HepG2 (cell line): ENCODE results near the gene TAF11L10. TPM values are rescaled to one million over a fixed set of nuclear protein-coding genes. Genes with fewer than 3 reads are reported as not detected.
"Not testable (repeated sequence)": the region's sequence is repeated elsewhere in the genome, so short reads cannot be mapped to it uniquely, and the experiment has no call there.

Experiments
- ATAC-seq: fragments of 200-7000 bp; cut with Tn5 transposase; 3 replicates; pipeline ENCODE4 v1.9.1; 2020; ENCODE audit warnings: mild to moderate bottlenecking, moderate library complexity
- BruUV-seq: library from RNA; stranded (reverse); fragments of 400-500 nt; replicated peaks from 2 replicates; lab custom pipeline; 2021; lab: Mats Ljungman, UMichigan
- CTCF ChIA-PET: fragments of 300-600 bp; formaldehyde crosslinking; extraction: SDS; loops from one replicate; lab custom pipeline; 2021; ENCODE audit warnings: low total read pairs, inconsistent platforms, low intra/inter-chr PET ratio; lab: Yijun Ruan, JAX
- POLR2A ChIA-PET: fragments of 350-600 bp; sonication (Branson Sonifier 250); formaldehyde crosslinking; loops from one replicate; lab custom pipeline; 2020; ENCODE audit warnings: antibody characterized with exemption, inconsistent platforms; lab: Yijun Ruan, JAX
- DNase-seq: peaks from one replicate; pipeline ENCODE4 v3.0.0-alpha.2; 2015; ENCODE audit warnings: low spot score
- FAIRE-seq: peaks from 3 replicates; lab custom pipeline; 2011; peaks lifted over from hg19 to GRCh38; lab: Jason Lieb, UNC
- H2AFZ ChIP-seq: one replicate; pipeline ENCODE4 v1.6.1; 2011; ENCODE audit warnings: low read length, inconsistent platforms
- H3K27ac ChIP-seq: fragments of 300-600 bp; 3 replicates; pipeline ENCODE4 v1.8.0; 2011; ENCODE audit warnings: mixed run types, mild to moderate bottlenecking, mixed read lengths, low read length, inconsistent platforms; ENCODE audit not compliant: insufficient read depth; ENCODE audit errors: extremely low read length
- H3K27me3 ChIP-seq, 2 experiments: fragments of 200-600 bp in 1 of 2; 2 replicates in 1 of 2; 3 replicates in 1 of 2; pipeline versions ENCODE4 v1.6.0 to v1.8.0; 2011; ENCODE audit warnings: low read length in 2 of 2, mild to moderate bottlenecking in 2 of 2, moderate library complexity in 2 of 2, inconsistent platforms in 1 of 2; ENCODE audit not compliant: insufficient read depth in 2 of 2, control insufficient read depth in 1 of 2
- H3K36me3 ChIP-seq, 2 experiments: fragments of 200-600 bp in 1 of 2; replicated peaks in 1 of 2; 2 replicates in 1 of 2; 3 replicates in 1 of 2; pipeline versions ENCODE4 v1.5.1 to v1.8.0; 2011; ENCODE audit warnings: low read length in 2 of 2, inconsistent platforms in 1 of 2; ENCODE audit not compliant: insufficient read depth in 2 of 2, control insufficient read depth in 1 of 2
- H3K4me1 ChIP-seq: 2 replicates; pipeline ENCODE4 v1.5.1; 2012; ENCODE audit warnings: low read length, inconsistent platforms; ENCODE audit not compliant: insufficient read depth
- H3K4me2 ChIP-seq: 2 replicates; pipeline ENCODE4 v1.6.0; 2011; ENCODE audit warnings: low read depth, low read length, inconsistent platforms
- H3K4me3 ChIP-seq, 3 experiments: fragments of 200-600 bp in 1 of 3; sonication (generic), shearing (Covaris generic) in 1 of 3; replicated peaks in 1 of 3; 2 replicates each; pipeline ENCODE4 v1.5.1; 2011 to 2016; ENCODE audit warnings: low read length in 3 of 3, inconsistent platforms in 2 of 3, low read depth in 2 of 3, mild to moderate bottlenecking in 2 of 3, control low read depth in 1 of 3, mixed read lengths in 1 of 3; ENCODE audit not compliant: insufficient read depth in 1 of 3
- H3K79me2 ChIP-seq: one replicate; pipeline ENCODE4 v1.6.1; 2011; ENCODE audit warnings: low read length, inconsistent platforms; ENCODE audit not compliant: insufficient read depth
- H3K9ac ChIP-seq: 2 replicates; pipeline ENCODE4 v1.6.0; 2011; ENCODE audit warnings: mild to moderate bottlenecking, low read depth, low read length, inconsistent platforms; ENCODE audit not compliant: insufficient read depth
- H3K9me3 ChIP-seq: 2 replicates; pipeline ENCODE4 v1.5.1; 2012; ENCODE audit warnings: mild to moderate bottlenecking, low read length
- H4K20me1 ChIP-seq: 2 replicates; pipeline ENCODE4 v1.6.0; 2011; ENCODE audit warnings: inconsistent platforms, mild to moderate bottlenecking, low read length, moderate library complexity; ENCODE audit not compliant: insufficient read depth
- ARID2 ChIP-seq: sonication (generic); formaldehyde crosslinking; IDR thresholded peaks from 2 replicates; pipeline ENCODE4 v1.8.1; 2022; ENCODE audit warnings: mild to moderate bottlenecking, missing genetic modification reagents, borderline replicate concordance
- ZNF337 ChIP-seq: sonication (generic); formaldehyde crosslinking; IDR thresholded peaks from 2 replicates; pipeline ENCODE4 v1.5.1; 2020; ENCODE audit warnings: missing genetic modification reagents, low read depth, mild to moderate bottlenecking, borderline replicate concordance
- WGBS: methylation state at CpG from one replicate; pipeline ENCODE4 v1.1.6; 2017; ENCODE audit warnings: low lambda C conversion rate; 5-methylcytosine and 5-hydroxymethylcytosine counted together
- in situ Hi-C: cut with HindIII; loops from 2 replicates; pipeline ENCODE4 v1.10.0; 2017; ENCODE audit warnings: low pct_unique_long_range_greater_than_20kb; ENCODE audit not compliant: extremely low pct_ligation_motif_present
- intact Hi-C: fragments of 100-400 bp; cut with micrococcal nuclease; formaldehyde crosslinking; loops from one replicate; pipeline ENCODE4 v1.10.0; 2022; ENCODE audit not compliant: unreplicated experiment
- polyA plus RNA-seq, 8 experiments: library from polyadenylated mRNA; depleted of rRNA in 3 of 8; stranded (reverse) in 7 of 8; unstranded in 1 of 8; fragments of >200 nt; fragmentation: Illumina TruSeq in 4 of 8; extraction: Trizol in 4 of 8; gene quantifications; 2 replicates each; pipeline versions ENCODE4 v1.2.1 to v1.2.3, GENCODE V29; 2011 to 2016; ENCODE audit warnings: low read depth in 4 of 8, missing spikeins in 1 of 8, mixed read lengths in 1 of 8; ENCODE audit not compliant: insufficient read depth in 1 of 8
- total RNA-seq, 5 experiments: library from RNA; depleted of rRNA; stranded (reverse); fragments of >200 nt; fragmentation: Illumina TruSeq; extraction: Trizol; gene quantifications; 2 replicates each; pipeline ENCODE4 v1.2.3, GENCODE V29; 2016; ENCODE audit warnings: low read depth in 1 of 5

Gene TAF11L10
- total and polyA plus RNA-seq, 2 of the 13 experiments (the other 11 are each of a cell fraction or from before 2014, with no cell fraction given), result not detected

- H3K36me3 ChIP-seq, intact Hi-C loops, ATAC-seq, H3K79me2 ChIP-seq, FAIRE-seq, H3K4me1 ChIP-seq, H3K4me3 ChIP-seq, H3K27me3 ChIP-seq, H3K4me2 ChIP-seq, in situ Hi-C loops, H3K9ac ChIP-seq, H3K9me3 ChIP-seq, CTCF ChIA-PET, H3K27ac ChIP-seq, H4K20me1 ChIP-seq, BruUV-seq, DNase-seq, H2AFZ ChIP-seq, POLR2A ChIA-PET: not testable (repeated sequence)
- WGBS, result 17% methylated on average over 4 of the region's 4 CpGs
These were observed 9.8 kb upstream of the TAF11L10 start for GRCh38 chr5:17607461-17607860.

GRCh38 chr5:17604951-17605350 is 7.3 kb upstream of the TAF11L10 start:
- Histone ChIP-seq H4K20me1 (no peaks in the 10 kb centered on the region), H3K9me3 (no peaks in the 10 kb centered on the region), H3K4me3 (no peak overlapping the region), H3K4me1 (no peaks in the 10 kb centered on the region), H3K27me3 (no peaks in the 10 kb centered on the region; a peak in 1 of 5 replicates), H3K79me2 (no peaks in the 10 kb centered on the region), H3K4me2 (no peak overlapping the region), H2AFZ (no peak overlapping the region), H3K27ac (no peak overlapping the region), H3K9ac (no peak overlapping the region), H3K36me3 (no peaks in the 10 kb centered on the region)
- whole genome bisulfite sequencing, result 37% methylated on average over 13 of the region's 14 CpGs
- ChIA-PET CTCF (no interaction called here), POLR2A (no interaction called here)
- no peak for TF ChIP-seq ARID2
- no peak for TF ChIP-seq ZNF337 (CRISPR knock-in tag)
- ATAC-seq, result no peak
- FAIRE-seq, result no peak
- in situ Hi-C loops (no loop called here), intact Hi-C loops (no loop called here)
- no TSS peak for BruUV-seq
- no peak for DNase-seq

- POLR2A ChIA-PET, H3K4me1 ChIP-seq, in situ Hi-C loops, ATAC-seq, H2AFZ ChIP-seq, FAIRE-seq, DNase-seq, BruUV-seq, H3K36me3 ChIP-seq, H3K9ac ChIP-seq, H3K4me2 ChIP-seq, CTCF ChIA-PET, H3K27me3 ChIP-seq, H3K4me3 ChIP-seq, intact Hi-C loops, H3K79me2 ChIP-seq, H3K9me3 ChIP-seq, H3K27ac ChIP-seq, H4K20me1 ChIP-seq: not testable (repeated sequence)
- 38% methylated on average over 6 of the region's 6 CpGs for WGBS
These were observed 6.3 kb upstream of the TAF11L10 start, which contains the start of gene TAF11L11 for GRCh38 chr5:17603880-17604279. TAF11L11 (plus strand) TSS chr5:17604183.

- ATAC-seq, intact Hi-C loops, in situ Hi-C loops, FAIRE-seq, H3K4me3 ChIP-seq, H3K27me3 ChIP-seq, H3K4me2 ChIP-seq, H3K9me3 ChIP-seq, H3K4me1 ChIP-seq, H3K27ac ChIP-seq, CTCF ChIA-PET, H2AFZ ChIP-seq, H3K36me3 ChIP-seq, BruUV-seq, H3K9ac ChIP-seq, H3K79me2 ChIP-seq, DNase-seq, POLR2A ChIA-PET, H4K20me1 ChIP-seq: not testable (repeated sequence)
- 50% methylated on average over 12 of the region's 15 CpGs for WGBS
These were observed 3.4 kb downstream of the TAF11L10 start, which contains the start of gene TAF11L9 for GRCh38 chr5:17594255-17594654. TAF11L9 (minus strand) TSS chr5:17594394.
